SW480 (cell line): ENCODE data around the gene FUT7.

Source experiments
- DNase-seq: peaks from one replicate; pipeline ENCODE4 v3.0.0-alpha.2; 2016; ENCODE audit warnings: low spot score

Gene FUT7, protein sequence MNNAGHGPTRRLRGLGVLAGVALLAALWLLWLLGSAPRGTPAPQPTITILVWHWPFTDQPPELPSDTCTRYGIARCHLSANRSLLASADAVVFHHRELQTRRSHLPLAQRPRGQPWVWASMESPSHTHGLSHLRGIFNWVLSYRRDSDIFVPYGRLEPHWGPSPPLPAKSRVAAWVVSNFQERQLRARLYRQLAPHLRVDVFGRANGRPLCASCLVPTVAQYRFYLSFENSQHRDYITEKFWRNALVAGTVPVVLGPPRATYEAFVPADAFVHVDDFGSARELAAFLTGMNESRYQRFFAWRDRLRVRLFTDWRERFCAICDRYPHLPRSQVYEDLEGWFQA

GRCh38 chr9:137031904-137032640 is at the start of gene FUT7:
Gene FUT7 (minus strand): TSS chr9:137032088. CDS start chr9:137031991, 97 bp downstream.
- DNase-seq, result no peak

DNA sequence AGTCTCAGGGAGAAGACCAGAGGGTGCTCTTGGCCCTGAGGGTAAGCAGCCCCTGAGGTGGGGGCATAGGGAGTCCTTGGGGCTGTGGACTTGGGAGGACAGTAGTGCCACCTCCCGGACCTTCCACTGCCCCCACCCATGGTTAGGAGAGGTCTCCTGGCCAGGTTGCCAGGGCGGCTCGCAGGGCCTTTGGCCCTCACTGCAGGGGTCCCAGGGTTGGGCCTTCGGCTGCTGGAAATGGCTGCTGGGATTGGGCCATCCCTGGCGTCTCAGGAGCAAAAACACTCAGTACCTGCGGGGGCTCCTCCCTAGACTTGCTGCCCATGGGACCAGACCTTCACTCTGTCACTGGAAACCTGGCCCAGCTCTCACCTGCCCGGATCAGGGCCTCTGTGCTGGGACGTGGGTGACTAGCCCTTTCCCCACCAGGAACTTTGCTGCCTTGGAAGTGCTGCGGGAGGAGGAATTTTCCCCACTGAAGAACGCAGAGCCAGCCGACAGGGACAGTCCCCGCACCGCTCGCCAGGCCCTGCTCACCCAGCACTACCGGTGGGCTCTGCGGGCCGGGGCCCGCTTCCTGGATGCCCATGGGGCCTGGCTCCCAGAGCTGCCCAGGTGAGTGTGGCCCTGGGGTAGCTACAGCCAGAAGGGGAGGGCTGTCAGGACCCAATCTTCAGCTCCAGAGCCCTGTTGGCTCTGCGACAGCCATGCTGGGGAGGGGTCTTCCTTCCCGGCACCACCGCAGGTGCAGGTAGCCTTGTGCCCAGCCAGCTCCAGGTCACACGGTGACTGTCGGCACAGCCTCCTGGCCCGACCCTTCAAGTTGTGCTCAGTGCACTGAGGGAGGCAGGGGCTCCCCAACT is 48.6 kb upstream of the FUT7 start:
- no peak for DNase-seq

DNA sequence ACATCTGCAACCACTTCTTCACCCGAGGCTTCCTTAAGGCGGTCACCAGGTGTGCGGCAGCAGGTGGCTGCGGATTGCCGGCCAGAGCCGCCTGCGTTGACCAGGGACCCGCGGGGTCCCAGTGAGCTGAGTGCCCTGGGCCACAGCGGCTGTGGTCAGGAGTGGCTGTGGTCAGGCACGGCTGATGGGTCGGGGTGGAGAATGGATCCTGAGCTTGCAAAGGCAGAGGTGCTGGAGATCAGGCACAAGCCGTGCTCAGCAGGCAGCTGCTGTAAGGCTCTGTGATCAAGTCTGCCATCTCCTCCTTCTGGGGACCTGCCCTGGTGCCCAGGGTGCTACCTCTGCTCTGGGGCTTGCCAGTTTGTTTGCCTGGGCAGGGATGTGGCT is 47.5 kb upstream of the FUT7 start:
- DNase-seq, result no peak

GRCh38 chr9:137078701-137079400 is 47.0 kb upstream of the FUT7 start:
- no peak for DNase-seq

GRCh38 chr9:137077758-137078693 is 46.1 kb upstream of the FUT7 start:
- no peak for DNase-seq

GRCh38 chr9:137077010-137077747 is 45.3 kb upstream of the FUT7 start, which contains the start of gene UAP1L1:
Gene UAP1L1 (plus strand): TSS chr9:137077517. CDS start chr9:137077533, 16 bp downstream.
- peak; percentile 48 for DNase-seq

DNA sequence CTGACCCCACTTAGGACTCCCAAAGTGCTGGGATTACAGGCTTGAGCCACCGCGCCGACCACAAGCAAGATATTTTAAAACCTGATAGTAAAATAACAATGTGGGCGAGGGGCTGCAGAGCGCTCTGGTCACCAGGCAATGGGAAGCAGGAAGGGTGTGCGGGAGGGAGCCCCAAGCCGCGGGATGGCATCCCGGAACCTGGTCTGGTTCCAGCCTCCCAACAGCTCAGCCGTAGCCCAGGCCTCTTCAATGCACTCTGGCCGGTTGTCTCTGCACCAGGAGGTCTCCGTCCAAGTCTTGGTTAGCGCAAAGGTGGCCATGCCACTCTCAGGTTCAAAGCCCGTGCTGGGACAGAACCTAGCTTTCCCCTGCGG is 44.7 kb upstream of the FUT7 start:
- no peak for DNase-seq

- DNase-seq, result no peak
Measured at GRCh38 chr9:137075275-137075775, 43.4 kb upstream of the FUT7 start.

- no peak for DNase-seq
Measured at GRCh38 chr9:137074657-137075274, 42.9 kb upstream of the FUT7 start.

- DNase-seq, result no peak
Measured at GRCh38 chr9:137073992-137074399, 42.1 kb upstream of the FUT7 start.

- DNase-seq, result no peak
Measured at GRCh38 chr9:137071282-137071681, 39.4 kb upstream of the FUT7 start.

DNA sequence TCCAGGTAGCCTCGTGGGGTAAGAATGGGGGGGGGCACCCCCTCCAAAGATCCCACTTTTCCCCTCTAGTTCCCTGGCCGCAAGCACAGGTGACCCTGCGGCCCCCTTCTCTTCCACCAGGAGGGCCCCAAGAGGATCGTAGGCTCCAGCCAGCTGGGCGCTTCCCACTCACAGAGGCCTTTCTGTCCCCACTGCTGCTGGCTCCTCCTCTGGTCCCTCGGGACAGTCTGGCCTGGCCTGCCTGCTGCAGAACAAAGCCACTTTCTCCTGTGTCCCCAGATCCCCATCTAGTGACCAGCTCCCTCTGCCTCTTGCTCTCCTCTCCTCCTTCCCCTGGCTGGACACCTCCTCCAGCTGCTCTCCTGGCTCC is 39.0 kb upstream of the FUT7 start:
- peak; percentile 72 for DNase-seq

DNA sequence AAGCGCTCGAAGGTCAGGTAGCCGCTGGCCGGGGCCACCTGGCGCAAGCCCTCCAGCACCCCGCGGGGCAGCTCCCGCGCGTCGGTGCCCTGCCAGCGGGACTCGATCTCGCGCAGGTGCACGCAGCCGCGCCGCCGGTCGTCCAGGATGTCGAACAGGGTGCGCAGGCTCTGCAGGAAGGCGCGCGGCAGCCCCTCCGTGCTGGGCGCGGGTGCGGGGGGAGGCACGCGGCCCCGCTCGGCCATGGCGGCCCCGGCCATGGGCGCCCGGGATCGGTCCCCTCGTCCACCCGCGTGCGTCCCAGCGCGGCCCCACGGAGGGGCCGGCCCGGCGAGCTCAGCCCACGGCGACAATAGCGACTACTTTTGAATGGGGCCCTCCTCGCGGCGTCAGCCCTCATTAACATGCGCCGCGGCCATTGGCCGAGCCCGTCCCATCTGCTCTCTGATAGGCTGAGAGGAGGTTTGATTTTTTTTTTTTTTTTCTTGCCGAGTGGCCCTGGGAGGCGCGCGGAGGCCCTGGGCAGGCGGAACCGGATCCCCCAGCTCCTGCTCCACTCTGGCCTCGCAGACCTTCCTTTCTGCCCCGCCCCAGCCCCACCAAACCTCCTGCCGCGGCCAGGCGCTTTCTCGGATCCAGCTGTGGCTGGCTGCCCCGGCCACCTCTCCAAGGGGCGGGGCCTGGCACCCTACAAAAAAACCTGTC is 38.5 kb upstream of the FUT7 start, which contains the start of gene SAPCD2:
SAPCD2 (minus strand) TSS at position 357 of the 705 bp plus-strand sequence; CDS start at position 260, 97 bp downstream.
- DNase-seq, result peak; percentile 94

- DNase-seq, result no peak
Measured at GRCh38 chr9:137069508-137070091, 37.7 kb upstream of the FUT7 start.

DNA sequence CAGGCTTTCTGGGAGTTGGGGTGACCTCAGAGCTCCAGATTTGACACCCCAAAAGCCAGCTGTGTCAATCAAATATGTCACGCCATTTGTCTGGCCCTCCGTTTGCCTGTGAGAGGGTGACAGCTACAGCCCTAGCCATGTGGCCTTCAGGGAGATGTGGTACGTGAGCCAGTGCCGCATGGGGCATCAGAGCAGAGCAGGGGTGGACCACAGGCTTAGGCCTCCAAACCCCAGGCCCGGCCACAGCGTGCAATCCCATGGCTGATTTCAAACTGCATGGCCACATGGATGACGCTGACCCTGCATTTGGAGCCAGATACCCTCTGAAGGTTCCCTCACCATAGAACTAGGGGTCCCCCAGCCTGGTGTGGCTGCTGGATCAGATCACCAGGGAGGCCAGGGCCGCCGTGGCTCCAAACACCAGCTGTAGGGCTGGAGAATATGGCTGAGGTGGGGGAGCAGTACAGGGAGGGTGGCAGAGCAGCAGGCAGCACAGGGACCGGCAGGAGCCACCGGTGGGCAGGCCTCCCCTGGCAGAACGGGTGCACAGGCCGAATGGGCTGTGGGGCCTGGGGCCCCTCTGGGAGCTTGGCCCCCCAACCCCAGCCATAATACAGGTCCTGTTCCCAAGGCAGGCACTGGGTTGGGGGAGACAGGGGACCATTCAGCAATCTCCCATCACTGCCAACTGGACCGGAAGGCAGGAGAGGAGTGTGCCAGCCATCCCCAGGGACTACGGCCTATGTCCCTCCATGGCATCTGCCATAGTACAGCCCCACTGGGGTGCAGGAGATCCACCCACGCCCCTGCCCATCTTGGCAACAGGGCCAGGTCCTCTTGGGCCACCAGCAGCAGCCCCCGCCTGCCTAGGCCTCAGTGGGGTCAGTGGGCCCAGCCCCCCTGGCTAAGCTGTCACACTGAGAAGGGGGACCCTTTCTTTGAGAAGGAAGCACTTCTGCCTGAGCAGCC is 36.9 kb upstream of the FUT7 start:
- DNase-seq, result no peak

DNA sequence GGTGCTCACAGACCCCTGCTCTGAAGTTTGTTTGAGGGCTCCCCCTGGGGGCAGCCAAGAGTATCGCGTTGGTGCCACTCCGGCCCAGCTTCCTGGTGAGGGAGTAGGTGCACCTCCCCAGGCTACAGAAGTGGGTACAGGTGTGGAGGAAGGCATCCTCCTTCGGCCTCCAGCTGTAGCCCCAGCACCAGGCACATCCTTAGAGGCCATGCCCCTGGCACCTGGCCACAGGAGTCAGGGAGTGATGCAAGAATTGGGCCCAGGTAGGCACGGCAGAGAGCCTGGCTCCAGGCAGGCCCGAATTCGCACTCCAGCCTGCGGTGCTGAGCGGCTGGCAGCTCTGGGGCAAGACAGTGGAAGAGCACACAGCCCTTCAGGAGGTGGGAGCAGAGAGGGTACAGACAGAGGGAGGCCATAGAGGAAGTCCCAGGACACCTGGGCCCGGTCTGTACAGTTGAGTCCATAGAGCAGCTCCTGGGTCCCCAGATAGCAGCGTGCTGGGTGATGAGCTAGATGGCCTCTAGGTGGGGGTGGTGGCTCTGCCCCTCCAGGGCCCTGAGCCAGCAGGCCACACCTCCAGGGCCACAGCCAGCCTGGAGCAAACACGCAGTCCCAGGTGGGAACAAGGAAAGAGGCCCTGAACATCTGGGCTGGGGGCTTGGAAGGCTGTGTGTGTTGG is 36.1 kb upstream of the FUT7 start:
- peak; percentile 83 for DNase-seq
